Lower leg skin (tissue), 3 donors: ENCODE measurements around the gene PRDM8.

ENCODE experiments used
- POLR2A ChIP-seq, 2 donors: fragments of 450-650 bp; IDR thresholded peaks; one replicate each; pipeline ENCODE4 v1.6.1; 2016 to 2017; ENCODE audit warnings: antibody characterized with exemption in 2 of 2, mild to moderate bottlenecking in 1 of 2, moderate library complexity in 1 of 2
- TF ChIP-seq, protein P1 (sequence below), 3 donors: fragments of 450-650 bp; IDR thresholded peaks; one replicate each; pipeline ENCODE4 v1.5.1; 2016; ENCODE audit warnings: antibody characterized with exemption in 3 of 3, mild to moderate bottlenecking in 3 of 3, moderate library complexity in 2 of 3

DNA sequence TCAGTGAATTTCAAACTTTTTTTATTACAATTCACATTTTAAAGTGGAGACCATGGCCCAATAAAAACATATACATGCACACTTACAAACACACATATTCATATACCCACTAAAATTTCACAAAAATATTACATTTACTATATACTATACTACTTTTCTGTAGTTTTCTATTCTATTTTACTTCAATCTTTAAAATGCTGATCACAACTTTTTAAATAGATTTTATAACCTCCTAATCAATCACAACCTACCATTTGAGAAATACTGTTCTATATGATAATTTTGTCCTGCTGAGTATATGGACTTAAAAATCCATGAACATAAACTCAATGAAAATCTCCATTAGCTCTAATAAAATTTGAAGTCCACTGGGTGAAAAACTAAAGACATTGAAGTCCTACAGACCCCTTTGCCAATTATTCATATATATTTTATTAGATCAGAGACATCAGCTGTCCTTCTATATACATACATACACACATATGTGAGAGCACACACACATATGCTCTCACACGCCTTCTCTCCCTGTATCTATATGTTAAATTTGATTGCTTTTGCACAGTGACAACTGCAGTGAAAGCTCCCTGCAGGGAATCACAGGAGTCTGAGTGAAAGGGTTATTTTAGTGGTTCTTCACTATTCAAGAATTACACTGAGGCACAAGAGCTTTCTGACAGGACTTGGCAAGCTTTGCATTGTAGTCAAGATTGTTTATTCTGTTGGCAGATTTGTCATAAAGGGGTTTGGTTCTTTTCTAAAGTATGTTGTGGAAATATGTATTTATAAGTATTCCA, 46.7 kb upstream of the PRDM8 start:
- TF ChIP-seq, protein P1, sequence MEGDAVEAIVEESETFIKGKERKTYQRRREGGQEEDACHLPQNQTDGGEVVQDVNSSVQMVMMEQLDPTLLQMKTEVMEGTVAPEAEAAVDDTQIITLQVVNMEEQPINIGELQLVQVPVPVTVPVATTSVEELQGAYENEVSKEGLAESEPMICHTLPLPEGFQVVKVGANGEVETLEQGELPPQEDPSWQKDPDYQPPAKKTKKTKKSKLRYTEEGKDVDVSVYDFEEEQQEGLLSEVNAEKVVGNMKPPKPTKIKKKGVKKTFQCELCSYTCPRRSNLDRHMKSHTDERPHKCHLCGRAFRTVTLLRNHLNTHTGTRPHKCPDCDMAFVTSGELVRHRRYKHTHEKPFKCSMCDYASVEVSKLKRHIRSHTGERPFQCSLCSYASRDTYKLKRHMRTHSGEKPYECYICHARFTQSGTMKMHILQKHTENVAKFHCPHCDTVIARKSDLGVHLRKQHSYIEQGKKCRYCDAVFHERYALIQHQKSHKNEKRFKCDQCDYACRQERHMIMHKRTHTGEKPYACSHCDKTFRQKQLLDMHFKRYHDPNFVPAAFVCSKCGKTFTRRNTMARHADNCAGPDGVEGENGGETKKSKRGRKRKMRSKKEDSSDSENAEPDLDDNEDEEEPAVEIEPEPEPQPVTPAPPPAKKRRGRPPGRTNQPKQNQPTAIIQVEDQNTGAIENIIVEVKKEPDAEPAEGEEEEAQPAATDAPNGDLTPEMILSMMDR (IDR thresholded peaks at IDR 0.05) = no peak
- TF ChIP-seq POLR2A (IDR thresholded peaks at IDR 0.05) = no peak
